Natural killer cell (primary cell): ENCODE data around the gene PDLIM7. TPM values are rescaled to one million over a fixed set of nuclear protein-coding genes. Genes with fewer than 3 reads are reported as not detected.

Experiments
- ATAC-seq, 3 donors: fragments of 150-1000 bp in 2 of 3; fragments of 200-7000 bp in 1 of 3; cut with Tn5 transposase; 1 replicate in 1 of 3; 2 replicates in 2 of 3; pipeline ENCODE4 v1.10.0; 2021; ENCODE audit warnings: mild to moderate bottlenecking in 2 of 3, moderate library complexity in 2 of 3
- DNase-seq, 2 donors: peaks; one replicate each; pipeline versions ENCODE4 v3.0.0 to v3.0.0-alpha.2; 2013 to 2021; ENCODE audit warnings: mixed read lengths in 1 of 2
- H3K27ac ChIP-seq: one replicate; pipeline ENCODE4 v1.5.1; 2013; ENCODE audit warnings: mild to moderate bottlenecking, low read length
- H3K27me3 ChIP-seq: one replicate; pipeline ENCODE4 v1.6.1; 2013; ENCODE audit warnings: low read length; ENCODE audit not compliant: control insufficient read depth, insufficient read depth
- H3K36me3 ChIP-seq: one replicate; pipeline ENCODE4 v1.6.1; 2013; ENCODE audit warnings: low read length; ENCODE audit not compliant: control insufficient read depth, insufficient read depth
- H3K4me1 ChIP-seq: one replicate; pipeline ENCODE4 v1.6.1; 2013; ENCODE audit warnings: low read length; ENCODE audit not compliant: control insufficient read depth, insufficient read depth
- H3K4me3 ChIP-seq: one replicate; pipeline ENCODE4 v1.5.1; 2013; ENCODE audit warnings: low read length
- H3K9me3 ChIP-seq: one replicate; pipeline ENCODE4 v1.6.1; 2013; ENCODE audit warnings: low read length; ENCODE audit not compliant: control insufficient read depth, insufficient read depth
- H3K27ac Mint-ChIP-seq, 2 donors: one replicate each; pipeline ENCODE4 v1.8.0; 2022; ENCODE audit warnings: mild to moderate bottlenecking in 2 of 2, mixed read lengths in 2 of 2, moderate library complexity in 1 of 2
- H3K27me3 Mint-ChIP-seq, 2 donors: one replicate each; pipeline ENCODE4 v1.8.0; 2022; ENCODE audit warnings: low read depth in 2 of 2, mixed read lengths in 2 of 2
- H3K36me3 Mint-ChIP-seq: one replicate; pipeline ENCODE4 v1.8.0; 2022; ENCODE audit warnings: mixed read lengths
- H3K4me1 Mint-ChIP-seq, 2 donors: one replicate each; pipeline ENCODE4 v1.8.0; 2022; ENCODE audit warnings: mixed read lengths in 2 of 2
- H3K4me3 Mint-ChIP-seq: one replicate; pipeline ENCODE4 v1.8.0; 2022; ENCODE audit warnings: mild to moderate bottlenecking, moderate library complexity, mixed read lengths
- H3K9me3 Mint-ChIP-seq, 2 donors: one replicate each; pipeline ENCODE4 v1.8.0; 2022; ENCODE audit warnings: mixed read lengths in 2 of 2
- CTCF ChIP-seq: fragments of 200-600 bp; IDR thresholded peaks from one replicate; pipeline ENCODE4 v1.8.0; 2022; ENCODE audit warnings: antibody characterized with exemption
- WGBS: methylation state at CpG from one replicate; pipeline ENCODE4 v1.1.7; 2013; ENCODE audit warnings: missing lambda C conversion rate; ENCODE audit not compliant: insufficient coverage; 5-methylcytosine and 5-hydroxymethylcytosine counted together
- intact Hi-C: fragments of 100-400 bp; cut with micrococcal nuclease; formaldehyde crosslinking; loops from one replicate; pipeline ENCODE4 v1.14.2; 2022
- total RNA-seq, 4 donors: library from RNA; stranded (reverse); fragments of 120-200 nt in 1 of 4; gene quantifications; one replicate each; pipeline versions ENCODE4 v1.2.3 to v1.2.4, GENCODE V29; 2013 to 2022

The PDLIM7 gene
- total RNA-seq, 3 donors from 2014 or later (not counting 1 experiment from before 2014, with no cell fraction given): 9.7 to 58.7 (median 14.7) TPM

- Mint-ChIP-seq H3K9me3 (no peaks in the 10 kb centered on the region), H3K4me1 (peaks cover 17 to 22% of the 10 kb centered on the region in 2 donors), H3K27me3 (peaks cover 0 to 4% of the 10 kb centered on the region in 2 donors), H3K4me3 (no peak overlapping the region), H3K27ac (no peak overlapping the region), H3K36me3 (no peaks in the 10 kb centered on the region)
- Histone ChIP-seq H3K27me3 (no peaks in the 10 kb centered on the region), H3K9me3 (no peaks in the 10 kb centered on the region), H3K36me3 (no peaks in the 10 kb centered on the region), H3K4me1 (peaks cover 31% of the 10 kb centered on the region), H3K27ac (no peak overlapping the region), H3K4me3 (no peak overlapping the region)
- intact Hi-C loops: no loop called here
- 93% methylated on average over 10 of the region's 10 CpGs for WGBS
- no peak for DNase-seq
- ATAC-seq: no peak
- no peak for TF ChIP-seq CTCF
Observed at GRCh38 chr5:177482359-177482795, 15.0 kb downstream of the PDLIM7 start.

- no peaks in the 10 kb centered on the region for H3K36me3 Mint-ChIP-seq
- Histone ChIP-seq H3K4me3 (no peak overlapping the region), H3K27me3 (peaks cover 2% of the 10 kb centered on the region), H3K36me3 (no peaks in the 10 kb centered on the region), H3K9me3 (no peaks in the 10 kb centered on the region), H3K27ac (peak overlapping the region; percentile 29), H3K4me1 (peaks cover 31% of the 10 kb centered on the region)
- H3K27ac Mint-ChIP-seq: peak overlapping the region; percentile 83 to 92
- peak overlapping the region; percentile 85 for H3K4me3 Mint-ChIP-seq
- ATAC-seq (no peak), DNase-seq (no peak)
- no peaks in the 10 kb centered on the region for H3K9me3 Mint-ChIP-seq
- intact Hi-C loops: no loop called here
- TF ChIP-seq CTCF: no peak
- 77% methylated on average over 14 of the region's 14 CpGs for WGBS
- peaks cover 0 to 9% of the 10 kb centered on the region in 2 donors for H3K27me3 Mint-ChIP-seq
- peaks cover 17 to 36% of the 10 kb centered on the region in 2 donors for H3K4me1 Mint-ChIP-seq
Observed at GRCh38 chr5:177479774-177480173, 17.6 kb downstream of the PDLIM7 start.

GRCh38 chr5:177478711-177479646, 18.4 kb downstream of the PDLIM7 start:
- Mint-ChIP-seq H3K4me1 (peaks cover 17 to 44% of the 10 kb centered on the region in 2 donors), H3K9me3 (no peaks in the 10 kb centered on the region), H3K27ac (peak overlapping the region; percentile 83 to 92), H3K4me3 (peak overlapping the region; percentile 85), H3K36me3 (no peaks in the 10 kb centered on the region), H3K27me3 (peaks cover 0 to 14% of the 10 kb centered on the region in 2 donors)
- Histone ChIP-seq H3K4me3 (no peak overlapping the region), H3K27ac (peak overlapping the region; percentile 29), H3K36me3 (no peaks in the 10 kb centered on the region), H3K9me3 (no peaks in the 10 kb centered on the region), H3K27me3 (peaks cover 6% of the 10 kb centered on the region), H3K4me1 (peaks cover 32% of the 10 kb centered on the region)
- intact Hi-C loops: no loop called here
- ATAC-seq (peak; percentile 87 to 92 (median 87)), DNase-seq (peak; percentile 47 to 65)
- TF ChIP-seq CTCF: no peak
- 30% methylated on average over 18 of the region's 18 CpGs for WGBS
